HG03175 (cell line): ENCODE data around the gene PDE4B.

ENCODE experiments used
- ATAC-seq: cut with Tn5 transposase; IDR thresholded peaks from one replicate; pipeline ENCODE4 v1.9.1; 2021; ENCODE audit warnings: mild to moderate bottlenecking, moderate library complexity; ENCODE audit not compliant: unreplicated experiment

PDE4B gene

GRCh38 chr1:66226985-66227384 lies 434.3 kb downstream of the PDE4B start:
- ATAC-seq = no peak

- ATAC-seq = no peak
Observed at GRCh38 chr1:66227966-66228365, 435.3 kb downstream of the PDE4B start.

- no peak for ATAC-seq
Observed at GRCh38 chr1:66231217-66231616, 438.5 kb downstream of the PDE4B start.

- no peak for ATAC-seq
Observed at GRCh38 chr1:66231681-66232463, 439.2 kb downstream of the PDE4B start.

- ATAC-seq = no peak
Observed at GRCh38 chr1:66237042-66237441, 444.3 kb downstream of the PDE4B start.

GRCh38 chr1:66237722-66238479 lies 445.2 kb downstream of the PDE4B start:
- no peak for ATAC-seq

- ATAC-seq = no peak
Observed at GRCh38 chr1:66239834-66240233, 447.1 kb downstream of the PDE4B start.

GRCh38 chr1:66240491-66241484 lies 448.1 kb downstream of the PDE4B start:
- no peak for ATAC-seq

- ATAC-seq = peak; percentile 66
Observed at GRCh38 chr1:66242646-66243547, 450.2 kb downstream of the PDE4B start.

- ATAC-seq = no peak
Observed at GRCh38 chr1:66243548-66244130, 450.9 kb downstream of the PDE4B start.

GRCh38 chr1:66244429-66244828 lies 451.7 kb downstream of the PDE4B start:
- no peak for ATAC-seq

- ATAC-seq = no peak
Observed at GRCh38 chr1:66245691-66246090, 453.0 kb downstream of the PDE4B start.

GRCh38 chr1:66246351-66247269 lies 453.9 kb downstream of the PDE4B start:
- ATAC-seq = no peak

GRCh38 chr1:66247415-66248208 lies 454.9 kb downstream of the PDE4B start:
- peak; percentile 88 for ATAC-seq

- no peak for ATAC-seq
Observed at GRCh38 chr1:66248257-66248656, 455.6 kb downstream of the PDE4B start.

- no peak for ATAC-seq
Observed at GRCh38 chr1:66248746-66249145, 456.1 kb downstream of the PDE4B start.

GRCh38 chr1:66250075-66250474 lies 457.4 kb downstream of the PDE4B start:
- ATAC-seq = no peak

GRCh38 chr1:66250478-66250877 lies 457.8 kb downstream of the PDE4B start:
- ATAC-seq = no peak
